Ovary (tissue), 3 donors: ENCODE results near the gene NT5C1A.

Source experiments
- EP300 ChIP-seq: sonication (generic); formaldehyde crosslinking; IDR thresholded peaks from one replicate; pipeline ENCODE4 v1.6.1; 2017; ENCODE audit warnings: antibody characterized with exemption
- POLR2A ChIP-seq: fragments of 450-650 bp; IDR thresholded peaks from one replicate; pipeline ENCODE4 v1.6.1; 2017; ENCODE audit warnings: antibody characterized with exemption, mild to moderate bottlenecking, moderate library complexity
- TF ChIP-seq, protein P1 (sequence below), 3 donors: fragments of 450-650 bp in 2 of 3; fragments of 200-600 bp in 1 of 3; IDR thresholded peaks; one replicate each; pipeline versions ENCODE4 v1.5.1 to v1.8.0; 2016 to 2022; ENCODE audit warnings: antibody characterized with exemption in 3 of 3, mild to moderate bottlenecking in 1 of 3
- donor health status: DM: no; HTN: no; CAD: no.

DNA sequence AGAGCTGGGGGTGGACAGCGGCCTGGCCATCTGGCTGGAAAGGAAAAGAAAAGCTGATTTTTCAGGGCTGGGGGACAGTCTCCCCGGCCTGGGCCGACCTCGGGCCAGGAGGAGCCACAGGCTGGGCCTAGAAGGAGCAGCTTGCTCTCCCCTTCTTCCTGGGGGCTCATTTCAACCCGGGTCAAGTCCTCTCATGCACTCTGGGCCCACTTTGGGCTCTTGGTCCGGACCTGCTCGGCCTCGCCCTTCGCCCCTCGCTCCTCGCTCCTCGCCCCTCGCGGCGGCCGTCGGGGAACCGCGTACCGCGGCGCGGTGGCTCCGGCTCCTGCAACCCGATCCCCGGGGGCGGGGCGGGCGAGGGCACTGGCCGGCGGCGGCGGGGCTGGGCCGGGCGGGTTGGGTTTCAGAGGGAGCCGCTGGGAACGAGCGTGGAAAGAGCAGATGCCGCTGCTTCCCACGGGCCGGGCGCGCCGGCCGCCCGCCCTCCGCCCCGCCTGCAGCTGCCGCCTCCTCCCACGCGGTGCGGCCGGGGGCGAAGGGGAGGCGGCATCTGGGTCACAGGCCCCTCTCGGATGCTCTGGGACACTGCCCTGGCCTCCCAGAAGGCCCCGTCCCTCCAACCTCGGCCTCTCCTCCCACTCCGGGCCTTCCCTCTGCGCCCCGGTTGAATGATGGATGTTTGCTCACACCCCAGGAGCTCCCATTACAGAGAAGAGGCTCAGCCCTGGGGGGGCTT is 39.1 kb downstream of the NT5C1A start:
- TF ChIP-seq, protein P1, sequence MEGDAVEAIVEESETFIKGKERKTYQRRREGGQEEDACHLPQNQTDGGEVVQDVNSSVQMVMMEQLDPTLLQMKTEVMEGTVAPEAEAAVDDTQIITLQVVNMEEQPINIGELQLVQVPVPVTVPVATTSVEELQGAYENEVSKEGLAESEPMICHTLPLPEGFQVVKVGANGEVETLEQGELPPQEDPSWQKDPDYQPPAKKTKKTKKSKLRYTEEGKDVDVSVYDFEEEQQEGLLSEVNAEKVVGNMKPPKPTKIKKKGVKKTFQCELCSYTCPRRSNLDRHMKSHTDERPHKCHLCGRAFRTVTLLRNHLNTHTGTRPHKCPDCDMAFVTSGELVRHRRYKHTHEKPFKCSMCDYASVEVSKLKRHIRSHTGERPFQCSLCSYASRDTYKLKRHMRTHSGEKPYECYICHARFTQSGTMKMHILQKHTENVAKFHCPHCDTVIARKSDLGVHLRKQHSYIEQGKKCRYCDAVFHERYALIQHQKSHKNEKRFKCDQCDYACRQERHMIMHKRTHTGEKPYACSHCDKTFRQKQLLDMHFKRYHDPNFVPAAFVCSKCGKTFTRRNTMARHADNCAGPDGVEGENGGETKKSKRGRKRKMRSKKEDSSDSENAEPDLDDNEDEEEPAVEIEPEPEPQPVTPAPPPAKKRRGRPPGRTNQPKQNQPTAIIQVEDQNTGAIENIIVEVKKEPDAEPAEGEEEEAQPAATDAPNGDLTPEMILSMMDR (IDR thresholded peaks at IDR 0.05): no peak
- TF ChIP-seq EP300: no peak
- no peak for TF ChIP-seq POLR2A
